Measurements from ENCODE around the gene RNF215.
"Not testable (repeated sequence)": the region's sequence is repeated elsewhere in the genome, so short reads cannot be mapped to it uniquely, and the experiment has no call there.

RNF215 gene

DNA sequence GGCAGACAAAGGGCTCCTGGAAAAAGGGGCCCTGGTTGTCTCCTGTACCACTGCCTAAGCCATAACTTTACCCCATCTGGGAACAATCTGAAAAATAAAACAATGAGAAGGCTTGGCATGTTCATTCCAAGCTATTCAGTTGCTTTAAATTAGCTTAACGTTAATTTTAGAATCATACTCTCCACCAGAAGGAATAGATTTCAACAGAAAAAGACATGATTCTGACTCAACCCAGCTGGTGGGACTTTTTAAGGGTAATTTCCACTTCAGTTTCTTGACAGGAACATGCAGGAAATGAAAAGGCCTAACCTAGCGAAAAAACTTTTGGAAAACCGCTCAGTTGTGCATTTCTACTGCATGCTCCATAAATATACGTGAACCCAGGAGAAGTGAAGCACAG lies 38.4 kb downstream of the RNF215 start:
- TF ChIP-seq, protein P1, sequence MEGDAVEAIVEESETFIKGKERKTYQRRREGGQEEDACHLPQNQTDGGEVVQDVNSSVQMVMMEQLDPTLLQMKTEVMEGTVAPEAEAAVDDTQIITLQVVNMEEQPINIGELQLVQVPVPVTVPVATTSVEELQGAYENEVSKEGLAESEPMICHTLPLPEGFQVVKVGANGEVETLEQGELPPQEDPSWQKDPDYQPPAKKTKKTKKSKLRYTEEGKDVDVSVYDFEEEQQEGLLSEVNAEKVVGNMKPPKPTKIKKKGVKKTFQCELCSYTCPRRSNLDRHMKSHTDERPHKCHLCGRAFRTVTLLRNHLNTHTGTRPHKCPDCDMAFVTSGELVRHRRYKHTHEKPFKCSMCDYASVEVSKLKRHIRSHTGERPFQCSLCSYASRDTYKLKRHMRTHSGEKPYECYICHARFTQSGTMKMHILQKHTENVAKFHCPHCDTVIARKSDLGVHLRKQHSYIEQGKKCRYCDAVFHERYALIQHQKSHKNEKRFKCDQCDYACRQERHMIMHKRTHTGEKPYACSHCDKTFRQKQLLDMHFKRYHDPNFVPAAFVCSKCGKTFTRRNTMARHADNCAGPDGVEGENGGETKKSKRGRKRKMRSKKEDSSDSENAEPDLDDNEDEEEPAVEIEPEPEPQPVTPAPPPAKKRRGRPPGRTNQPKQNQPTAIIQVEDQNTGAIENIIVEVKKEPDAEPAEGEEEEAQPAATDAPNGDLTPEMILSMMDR (IDR thresholded peaks at IDR 0.05; ENCODE audit: low read depth, low read length, missing control alignments): no peak
- no peak for DNase-seq (ENCODE audit: low read depth)
- no peak overlapping the region for H3K4me3 ChIP-seq (ENCODE audit: low read depth, low read length)

DNA sequence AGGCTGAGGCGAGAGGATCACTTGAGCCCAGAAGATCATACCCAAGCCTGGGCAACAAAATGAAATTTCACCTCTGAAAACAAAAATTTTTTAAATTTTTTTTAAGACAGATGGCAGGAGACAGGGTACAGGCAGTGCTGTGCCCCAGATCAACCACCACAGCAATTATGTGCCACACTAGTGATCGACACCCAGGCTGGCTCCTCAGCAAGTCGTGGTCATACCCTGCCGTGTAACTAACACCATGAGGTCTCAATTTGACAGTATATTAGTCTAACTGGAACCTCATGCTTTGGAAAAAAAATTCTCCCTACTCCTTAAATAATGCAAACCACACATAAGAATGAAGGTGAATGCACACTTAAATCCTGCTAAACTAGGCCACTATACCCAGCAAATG lies 38.8 kb downstream of the RNF215 start:
- DNase-seq (ENCODE audit: low read depth): no peak
- TF ChIP-seq, protein P1 (IDR thresholded peaks at IDR 0.05; ENCODE audit: low read depth, low read length, missing control alignments): no peak
- H3K4me3 ChIP-seq (ENCODE audit: low read depth, low read length): no peak overlapping the region

DNA sequence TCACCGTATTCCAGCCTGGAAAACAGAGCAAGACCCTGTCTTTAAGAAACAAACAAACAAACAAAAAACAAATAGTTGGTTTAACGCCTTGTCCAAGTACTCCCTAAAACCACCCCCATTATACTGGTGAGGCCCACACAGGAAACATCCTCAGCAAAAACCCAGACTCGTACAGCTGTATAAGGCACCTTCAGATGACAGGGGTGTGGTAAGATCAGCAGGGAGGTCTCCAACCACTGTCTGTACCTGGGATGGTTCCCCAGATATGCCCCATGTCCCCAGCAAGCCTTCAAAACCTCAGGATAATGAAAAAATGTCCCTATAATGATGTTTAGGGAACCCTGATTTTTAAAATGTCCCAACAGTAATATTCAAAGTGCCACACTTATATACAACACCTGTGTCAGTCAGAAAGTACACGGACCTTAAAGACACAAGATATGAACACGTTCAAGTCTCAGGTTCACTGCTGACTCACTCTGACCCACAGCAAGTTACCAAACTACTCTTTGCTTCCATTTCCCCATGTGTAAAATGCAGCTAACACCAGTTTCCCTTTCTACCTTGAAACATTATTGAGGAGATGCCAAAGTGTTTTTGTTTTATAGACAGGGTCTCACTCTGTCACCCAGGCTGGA lies 39.8 kb downstream of the RNF215 start:
- TF ChIP-seq, protein P1 (IDR thresholded peaks at IDR 0.05; ENCODE audit: low read depth, low read length, missing control alignments): no peak
- no peak overlapping the region for H3K4me3 ChIP-seq (ENCODE audit: low read depth, low read length)
- no peak for DNase-seq (ENCODE audit: low read depth)

DNA sequence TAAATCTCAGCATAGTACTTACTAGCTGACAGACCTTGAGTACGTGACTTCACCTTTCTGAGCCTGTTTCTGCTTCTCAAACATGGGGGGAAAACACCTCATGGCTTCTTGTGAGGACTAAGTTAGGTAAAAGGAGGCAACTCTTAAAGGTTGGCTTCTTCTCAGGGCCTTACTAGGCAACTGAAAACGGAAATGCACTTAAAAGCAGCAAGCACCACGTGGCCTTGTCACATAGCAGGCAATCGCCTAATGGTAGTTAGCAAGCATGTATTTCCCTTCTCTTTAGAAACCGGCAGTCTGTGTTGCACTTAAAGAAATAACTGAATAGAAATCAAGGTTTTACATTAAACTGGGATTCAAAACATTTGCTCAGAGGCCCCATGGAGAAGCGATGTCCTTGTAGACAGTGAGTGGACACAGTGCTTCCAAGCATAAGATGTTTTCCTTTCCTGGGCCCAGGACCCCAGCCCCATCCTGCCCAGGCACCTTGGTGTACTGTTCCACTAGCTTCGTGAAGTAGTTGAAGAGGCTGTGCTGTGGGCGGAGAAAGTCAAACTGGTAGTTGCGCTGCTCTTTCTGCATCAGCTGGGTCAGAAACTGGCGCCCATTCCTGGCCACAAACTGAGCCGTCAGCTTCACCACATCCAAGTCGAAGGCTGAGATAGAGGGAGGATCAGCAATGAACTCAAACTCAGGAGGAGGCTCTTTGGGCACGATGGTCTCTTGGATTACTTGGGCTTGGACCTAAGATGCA lies 42.6 kb downstream of the RNF215 start:
- H3K4me3 ChIP-seq (ENCODE audit: low read depth, low read length): no peak overlapping the region
- no peak for DNase-seq (ENCODE audit: low read depth)
- TF ChIP-seq, protein P1 (IDR thresholded peaks at IDR 0.05; ENCODE audit: low read depth, low read length, missing control alignments): no peak

DNA sequence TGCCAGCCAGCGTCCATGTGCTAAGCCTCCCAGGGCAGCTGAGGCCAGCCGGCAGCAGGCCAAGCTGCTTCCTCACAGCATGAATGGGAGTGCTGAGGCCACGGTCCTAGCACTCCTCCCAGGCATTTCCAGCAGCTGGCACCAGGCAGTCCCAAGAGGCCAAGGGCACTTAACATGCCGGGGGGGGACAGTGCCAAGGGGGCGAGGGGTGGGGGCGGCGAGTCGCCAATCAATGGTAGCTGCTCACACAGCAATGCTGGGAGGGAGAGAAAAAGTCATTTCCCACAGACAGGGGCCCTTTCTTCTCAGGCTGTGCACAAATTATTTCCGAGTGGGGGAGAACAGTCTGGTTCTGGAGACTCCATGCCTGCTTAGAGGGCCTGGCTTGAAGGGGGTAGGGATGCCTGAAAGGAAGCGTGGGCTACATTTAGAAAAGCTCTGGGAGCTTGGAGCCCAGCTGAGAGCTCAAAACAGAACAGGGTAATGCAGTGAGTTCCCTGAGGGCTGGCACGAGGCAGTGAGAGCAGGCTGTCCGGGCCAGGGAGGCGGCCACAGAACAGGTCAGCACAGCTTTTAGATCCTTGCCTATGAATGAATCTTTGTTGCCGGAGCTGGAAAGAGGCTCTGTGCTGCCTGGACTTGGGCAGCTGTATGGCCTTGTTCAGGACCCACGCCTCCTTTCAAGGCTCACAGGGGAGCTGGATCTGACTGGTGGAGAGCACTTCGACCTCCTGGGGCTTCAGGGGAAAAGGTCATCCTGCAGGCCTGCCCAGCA lies 46.1 kb downstream of the RNF215 start:
- no peak for DNase-seq (ENCODE audit: low read depth)
- no peak overlapping the region for H3K4me3 ChIP-seq (ENCODE audit: low read depth, low read length)
- TF ChIP-seq, protein P1 (IDR thresholded peaks at IDR 0.05; ENCODE audit: low read depth, low read length, missing control alignments): no peak

DNA sequence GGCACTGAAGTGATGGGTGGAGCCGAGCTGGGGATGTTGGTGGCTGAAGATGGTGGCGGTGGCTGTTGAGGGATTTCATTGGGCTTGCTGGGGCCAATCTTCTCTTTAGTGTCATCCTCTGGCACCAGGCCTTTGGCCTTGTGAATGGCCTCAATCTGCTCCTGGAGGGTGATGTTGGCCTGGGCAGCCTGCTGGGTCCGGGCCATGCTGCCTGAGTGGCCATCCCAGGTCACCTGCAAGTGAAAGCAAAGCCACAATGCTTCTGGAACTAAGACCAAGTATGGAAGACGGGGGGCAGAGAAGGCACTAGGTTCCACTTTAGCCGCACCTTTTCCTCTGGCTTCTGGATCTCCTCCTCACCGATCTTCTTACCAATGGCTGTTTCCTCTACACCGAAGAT lies 48.4 kb downstream of the RNF215 start:
- no peak overlapping the region for H3K4me3 ChIP-seq (ENCODE audit: low read depth, low read length)
- no peak for DNase-seq (ENCODE audit: low read depth)
- TF ChIP-seq, protein P1 (IDR thresholded peaks at IDR 0.05; ENCODE audit: low read depth, low read length, missing control alignments): no peak

DNA sequence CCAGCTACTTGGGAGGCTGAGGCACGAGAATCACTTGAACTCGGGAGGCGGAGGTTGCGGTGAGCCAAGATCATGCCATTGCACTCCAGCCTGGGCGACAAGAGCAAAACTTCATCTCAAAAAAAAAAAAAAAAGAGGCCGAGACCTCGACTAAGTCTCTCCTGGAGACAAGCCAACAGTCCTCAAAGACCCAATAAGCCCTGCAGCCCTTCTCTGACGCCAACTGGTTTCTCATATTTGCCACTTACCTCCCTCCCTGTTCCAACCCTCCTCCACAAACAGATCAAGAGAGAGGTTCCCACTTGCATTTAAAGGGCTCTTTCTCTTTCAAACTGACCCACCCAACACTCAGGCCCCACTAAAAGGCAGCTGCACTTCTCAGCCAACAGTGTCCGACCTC lies 48.9 kb downstream of the RNF215 start:
- H3K4me3 ChIP-seq (ENCODE audit: low read depth, low read length); DNase-seq (ENCODE audit: low read depth): not testable (repeated sequence)
